KMS-11 (cell line): ENCODE data around the gene AAGAB.

Experiments
- H2AFZ ChIP-seq: fragments of 200-600 bp; sonication (generic); 2 replicates; pipeline ENCODE4 v1.6.1; 2016; ENCODE audit warnings: antibody characterized with exemption, mixed run types, low read depth
- H3K27ac ChIP-seq: fragments of 200-600 bp; sonication (generic); 2 replicates; pipeline ENCODE4 v1.6.1; 2016; ENCODE audit warnings: mild to moderate bottlenecking, mixed run types
- H3K27me3 ChIP-seq: fragments of 200-600 bp; sonication (generic); 2 replicates; pipeline ENCODE4 v1.6.1; 2017; ENCODE audit warnings: mild to moderate bottlenecking, low read depth, mixed run types, moderate library complexity; ENCODE audit not compliant: insufficient read depth
- H3K36me3 ChIP-seq: fragments of 200-600 bp; sonication (generic); 2 replicates; pipeline ENCODE4 v1.6.1; 2017; ENCODE audit warnings: mild to moderate bottlenecking, mixed run types; ENCODE audit not compliant: insufficient read depth
- H3K4me1 ChIP-seq: fragments of 200-600 bp; sonication (generic); 2 replicates; pipeline ENCODE4 v1.6.1; 2016; ENCODE audit warnings: mild to moderate bottlenecking, low read depth, mixed run types; ENCODE audit not compliant: poor library complexity, severe bottlenecking
- H3K4me2 ChIP-seq: fragments of 200-600 bp; sonication (generic); 2 replicates; pipeline ENCODE4 v1.7.0; 2016; ENCODE audit warnings: mild to moderate bottlenecking, mixed run types
- H3K4me3 ChIP-seq: fragments of 200-600 bp; sonication (generic); IDR thresholded peaks from 2 replicates; pipeline ENCODE4 v1.6.1; 2017; ENCODE audit warnings: low read depth, low read length, mixed read lengths; ENCODE audit not compliant: insufficient read depth
- H3K79me2 ChIP-seq: fragments of 200-600 bp; sonication (generic); 2 replicates; pipeline ENCODE4 v1.6.1; 2016; ENCODE audit warnings: low read depth, mixed run types; ENCODE audit not compliant: insufficient read depth
- H3K9ac ChIP-seq: fragments of 200-600 bp; sonication (generic); 2 replicates; pipeline ENCODE4 v1.6.1; 2016; ENCODE audit warnings: mild to moderate bottlenecking, mixed run types
- H4K20me1 ChIP-seq: fragments of 200-600 bp; sonication (generic); 2 replicates; pipeline ENCODE4 v1.6.1; 2016; ENCODE audit warnings: mild to moderate bottlenecking, mixed run types; ENCODE audit not compliant: insufficient read depth
- CTCF ChIP-seq: fragments of 200-600 bp; sonication (generic); conservative IDR thresholded peaks from 2 replicates; pipeline ENCODE4 v1.6.1; 2017; ENCODE audit warnings: low read depth, mild to moderate bottlenecking, antibody characterized with exemption, low read length, moderate library complexity, mixed read lengths

AAGAB gene

DNA sequence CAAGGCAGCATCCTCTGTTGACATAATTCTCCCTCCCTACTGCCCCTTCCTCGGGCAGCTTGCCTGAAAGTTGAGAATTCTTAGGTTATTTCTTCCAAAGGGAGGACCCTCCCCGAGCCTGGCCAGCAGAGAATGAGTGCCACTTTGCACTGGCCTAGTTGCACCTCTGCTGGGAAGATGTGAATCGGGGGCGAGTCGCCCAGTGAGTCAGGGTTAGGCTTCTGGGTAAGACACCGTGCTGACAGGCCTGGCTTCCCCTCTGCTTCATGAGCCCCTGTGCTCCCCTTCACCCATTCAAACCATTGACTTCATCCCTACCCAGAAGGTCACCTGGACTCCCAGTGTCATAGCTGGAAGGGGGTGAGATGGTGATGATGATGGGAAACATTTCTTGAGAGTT, 82.3 kb downstream of the AAGAB start:
- no peaks in the 10 kb centered on the region for H3K27me3 ChIP-seq
- no peak overlapping the region for H3K4me3 ChIP-seq
- H3K27ac ChIP-seq = no peak overlapping the region
- no peaks in the 10 kb centered on the region for H3K79me2 ChIP-seq
- no peak overlapping the region for H3K9ac ChIP-seq
- no peaks in the 10 kb centered on the region for H3K36me3 ChIP-seq
- H2AFZ ChIP-seq = no peak overlapping the region
- TF ChIP-seq CTCF = no peak
- no peaks in the 10 kb centered on the region for H3K4me1 ChIP-seq
- no peaks in the 10 kb centered on the region for H4K20me1 ChIP-seq
- H3K4me2 ChIP-seq = no peak overlapping the region

DNA sequence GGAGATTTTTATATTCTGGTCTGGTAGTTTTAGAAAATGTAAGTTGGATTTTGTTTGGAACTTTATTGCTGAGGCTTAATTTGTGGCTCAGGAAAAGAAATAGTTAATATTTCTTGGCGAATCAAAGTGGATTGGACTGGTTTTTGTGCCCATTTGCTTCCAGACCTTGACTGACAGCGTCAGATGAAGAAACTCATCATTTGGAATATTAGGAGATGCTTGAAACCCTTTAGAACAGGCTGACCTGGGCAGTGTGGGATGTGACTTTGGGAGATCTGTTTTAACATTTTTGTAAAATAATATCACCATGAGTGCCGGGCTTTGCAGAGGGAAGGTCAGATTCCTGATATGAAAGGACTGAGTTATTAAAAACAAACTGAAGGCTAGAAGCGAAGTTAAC, 83.0 kb downstream of the AAGAB start:
- Histone ChIP-seq H4K20me1 (no peaks in the 10 kb centered on the region), H3K27me3 (no peaks in the 10 kb centered on the region), H3K4me2 (no peak overlapping the region), H3K4me3 (no peak overlapping the region), H3K9ac (no peak overlapping the region), H3K36me3 (no peaks in the 10 kb centered on the region), H2AFZ (no peak overlapping the region), H3K4me1 (no peaks in the 10 kb centered on the region), H3K27ac (no peak overlapping the region), H3K79me2 (no peaks in the 10 kb centered on the region)
- no peak for TF ChIP-seq CTCF

DNA sequence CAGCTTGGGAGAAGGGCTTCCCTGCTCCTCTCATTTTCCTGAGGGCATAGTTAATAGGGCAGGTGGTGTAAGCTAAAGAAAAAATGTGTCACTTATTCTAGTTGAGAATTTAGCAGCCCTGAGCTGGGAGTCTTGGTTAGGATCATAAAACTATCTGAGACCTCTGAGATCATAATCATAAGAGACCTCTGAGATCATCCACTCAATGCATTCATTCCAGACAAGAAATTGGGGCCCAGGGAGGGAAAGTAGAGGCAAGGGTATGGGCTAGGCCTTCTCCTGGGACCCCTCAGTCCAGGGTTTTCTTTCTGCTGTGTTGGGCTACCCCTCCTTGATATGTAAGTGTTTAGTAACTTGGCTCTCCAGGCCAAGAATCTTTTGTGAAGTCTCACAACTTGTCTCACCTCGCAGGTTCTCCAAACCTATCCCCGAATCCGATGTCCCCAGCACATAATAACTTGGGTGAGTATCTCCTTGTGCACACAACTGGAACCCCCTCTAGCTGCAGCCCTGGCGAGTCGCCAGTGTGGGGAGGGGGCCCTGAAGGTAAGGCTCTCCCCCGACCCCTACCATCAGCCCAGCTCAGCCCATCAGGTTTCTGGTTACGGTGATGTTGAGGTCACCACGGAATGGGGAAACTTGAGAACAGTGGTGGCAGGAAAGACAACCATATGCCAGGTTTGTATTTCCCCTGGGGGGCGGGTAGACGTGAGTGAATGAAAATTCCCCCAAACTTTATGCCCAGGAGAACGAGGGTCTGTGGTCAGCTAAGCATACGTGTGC, 84.1 kb downstream of the AAGAB start:
- Histone ChIP-seq H3K36me3 (no peaks in the 10 kb centered on the region), H3K27ac (no peak overlapping the region), H2AFZ (no peak overlapping the region), H4K20me1 (no peaks in the 10 kb centered on the region), H3K4me1 (no peaks in the 10 kb centered on the region), H3K79me2 (no peaks in the 10 kb centered on the region), H3K27me3 (no peaks in the 10 kb centered on the region), H3K9ac (no peak overlapping the region), H3K4me2 (no peak overlapping the region), H3K4me3 (no peak overlapping the region)
- TF ChIP-seq CTCF = no peak

GRCh38 chr15:67168694-67169093, 85.8 kb downstream of the AAGAB start:
- no peak for TF ChIP-seq CTCF
- no peak overlapping the region for H3K27ac ChIP-seq
- no peaks in the 10 kb centered on the region for H3K79me2 ChIP-seq
- H3K36me3 ChIP-seq = no peaks in the 10 kb centered on the region
- H3K9ac ChIP-seq = no peak overlapping the region
- no peak overlapping the region for H3K4me3 ChIP-seq
- no peak overlapping the region for H3K4me2 ChIP-seq
- no peak overlapping the region for H2AFZ ChIP-seq
- H3K4me1 ChIP-seq = no peaks in the 10 kb centered on the region
- no peaks in the 10 kb centered on the region for H4K20me1 ChIP-seq
- no peaks in the 10 kb centered on the region for H3K27me3 ChIP-seq
